SW480 (cell line): ENCODE data around the gene FNDC3B.

ENCODE experiments used
- DNase-seq: peaks from one replicate; pipeline ENCODE4 v3.0.0-alpha.2; 2016; ENCODE audit warnings: low spot score

The FNDC3B gene

DNA sequence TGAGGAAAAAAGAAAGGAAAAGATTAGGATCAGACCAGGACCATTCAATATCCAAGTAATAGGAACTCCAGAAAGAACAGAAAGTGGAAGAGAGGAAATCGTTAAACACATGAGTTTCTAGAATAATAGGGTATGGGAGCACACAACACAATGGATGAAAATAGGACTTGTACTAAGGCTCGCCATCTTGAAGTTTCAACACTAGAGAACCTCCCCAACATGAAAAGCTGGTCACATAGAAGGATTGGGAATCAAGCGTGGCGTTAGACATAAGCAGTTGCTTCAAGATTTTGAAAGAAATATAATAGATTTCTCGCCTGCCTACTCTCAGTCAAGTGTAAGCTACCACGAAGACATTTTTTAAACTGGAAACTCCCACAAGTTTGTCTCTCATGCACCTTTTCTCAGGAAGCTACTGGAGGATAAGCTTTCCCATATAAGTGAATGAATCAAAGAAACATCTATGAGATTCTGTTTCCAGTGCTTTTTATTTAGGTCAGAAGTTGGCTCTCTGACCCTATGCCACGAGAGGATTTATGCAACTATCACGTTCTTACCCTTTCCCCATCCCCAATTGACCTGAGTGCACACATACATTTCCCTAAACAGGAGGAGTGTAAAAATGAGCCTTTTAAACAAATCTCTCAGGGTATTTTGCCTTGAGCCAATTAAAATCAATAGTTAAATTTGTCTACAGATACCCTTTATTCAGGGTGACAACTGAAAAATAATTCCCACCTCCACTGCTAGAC lies 363.7 kb downstream of the FNDC3B start:
- no peak for DNase-seq

DNA sequence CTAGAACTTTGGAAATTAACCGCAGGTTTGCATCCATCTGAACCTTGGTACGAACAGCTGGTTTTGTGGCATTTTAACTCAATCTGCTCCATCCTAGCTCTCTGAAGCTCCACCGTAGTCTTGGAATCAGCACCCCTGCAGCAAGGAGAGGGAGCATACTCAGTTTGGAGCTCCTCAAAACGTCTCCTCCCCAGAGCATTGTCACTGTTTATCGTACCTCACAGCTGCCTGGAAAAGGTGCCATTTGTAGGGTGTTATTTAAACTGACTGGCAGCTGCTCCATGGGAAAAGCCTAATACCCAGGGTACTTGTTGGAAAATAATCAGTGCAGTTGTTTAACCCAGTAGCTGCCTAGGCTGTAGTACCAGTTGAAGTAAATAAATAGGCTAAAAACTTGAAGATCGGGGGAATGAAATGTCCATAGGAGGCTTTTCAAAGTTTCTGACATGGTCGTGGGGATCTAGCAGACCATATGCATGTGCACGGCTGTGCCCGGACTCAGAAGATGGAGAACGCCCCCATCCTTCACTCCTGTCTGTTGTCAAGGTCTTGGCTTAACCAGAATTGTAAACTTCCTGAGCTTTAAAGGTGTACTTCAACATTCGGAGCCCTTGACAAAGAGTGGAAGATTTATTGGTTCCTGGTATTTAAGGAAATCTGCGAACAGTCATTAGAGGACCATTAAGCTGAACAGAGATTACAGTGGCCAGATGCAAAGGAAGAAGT lies 365.0 kb downstream of the FNDC3B start:
- no peak for DNase-seq

DNA sequence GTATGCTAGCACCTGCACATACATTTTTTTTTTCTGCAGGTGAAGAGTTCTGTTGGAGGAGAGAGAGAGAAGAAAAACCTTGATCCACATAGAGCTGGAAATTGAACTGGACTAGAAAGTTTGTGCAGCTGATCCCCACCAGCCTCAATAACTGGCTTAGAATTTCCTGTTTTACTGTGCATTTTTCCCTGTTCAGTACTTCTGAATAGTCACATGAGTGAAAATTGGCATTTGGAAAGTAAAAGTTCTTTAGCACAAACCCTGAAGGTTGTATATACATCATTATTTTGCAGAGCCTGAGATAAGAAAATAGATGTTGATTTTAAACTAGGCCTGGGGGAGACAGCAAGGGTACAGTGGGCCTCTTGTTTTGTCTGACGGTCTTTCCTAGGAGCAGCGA lies 366.5 kb downstream of the FNDC3B start:
- no peak for DNase-seq

DNA sequence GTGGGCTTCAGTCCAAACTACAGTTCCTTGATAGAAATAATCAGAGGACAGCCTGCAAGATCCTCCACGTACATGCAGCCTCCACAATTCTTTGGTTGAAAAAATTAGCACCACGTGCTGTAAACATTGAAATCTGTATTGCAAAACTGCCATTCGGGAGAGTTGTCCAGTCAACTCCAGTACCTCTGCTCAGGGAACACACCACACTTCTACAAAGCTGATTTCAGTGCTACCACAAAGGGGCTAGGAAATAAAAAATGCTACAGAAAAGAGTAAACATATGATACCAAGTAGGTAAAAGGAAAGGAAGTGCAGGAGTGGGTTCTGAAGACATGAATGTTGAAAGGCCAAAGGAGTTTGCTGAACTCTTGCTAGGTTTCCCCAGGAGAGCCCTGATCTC lies 368.5 kb downstream of the FNDC3B start:
- no peak for DNase-seq

DNA sequence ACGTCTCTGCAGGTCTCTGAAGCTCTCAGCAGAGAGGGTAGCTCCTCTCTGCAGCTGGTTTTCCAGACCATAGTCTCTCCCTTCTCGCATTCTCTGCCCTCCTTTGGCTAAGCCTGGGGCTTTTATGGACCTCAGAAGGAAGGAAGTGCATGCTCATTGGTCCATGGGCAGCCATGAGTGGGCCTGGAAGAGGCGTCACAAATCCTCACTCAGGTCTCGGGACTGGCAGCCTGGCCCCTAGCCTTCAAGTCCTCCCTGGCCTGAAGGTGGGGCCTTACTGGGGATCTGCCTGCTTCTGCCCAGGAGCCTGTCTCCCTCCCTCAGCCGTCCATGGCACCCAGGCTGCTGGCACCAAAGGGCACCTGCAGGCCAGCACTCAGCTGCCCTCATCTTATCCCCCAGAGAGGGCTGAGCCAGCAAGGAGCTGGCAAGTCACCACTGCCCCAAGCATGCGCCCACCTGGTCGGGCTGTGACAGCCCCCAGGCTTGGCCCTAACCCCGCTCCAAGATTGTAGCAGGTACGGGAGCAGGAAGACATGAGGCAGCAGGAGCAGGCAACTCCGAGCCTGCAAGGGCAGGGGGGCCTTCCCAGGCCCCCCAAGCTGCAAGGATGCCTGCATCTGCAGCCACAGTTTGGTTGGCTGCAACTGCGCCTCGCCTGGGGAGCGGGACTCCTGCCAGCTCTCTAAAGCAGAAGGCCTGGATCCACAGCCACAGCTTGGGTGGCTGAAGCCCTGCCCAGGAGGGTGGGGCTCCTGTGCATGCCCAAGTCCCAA lies 371.5 kb downstream of the FNDC3B start:
- DNase-seq: no peak

DNA sequence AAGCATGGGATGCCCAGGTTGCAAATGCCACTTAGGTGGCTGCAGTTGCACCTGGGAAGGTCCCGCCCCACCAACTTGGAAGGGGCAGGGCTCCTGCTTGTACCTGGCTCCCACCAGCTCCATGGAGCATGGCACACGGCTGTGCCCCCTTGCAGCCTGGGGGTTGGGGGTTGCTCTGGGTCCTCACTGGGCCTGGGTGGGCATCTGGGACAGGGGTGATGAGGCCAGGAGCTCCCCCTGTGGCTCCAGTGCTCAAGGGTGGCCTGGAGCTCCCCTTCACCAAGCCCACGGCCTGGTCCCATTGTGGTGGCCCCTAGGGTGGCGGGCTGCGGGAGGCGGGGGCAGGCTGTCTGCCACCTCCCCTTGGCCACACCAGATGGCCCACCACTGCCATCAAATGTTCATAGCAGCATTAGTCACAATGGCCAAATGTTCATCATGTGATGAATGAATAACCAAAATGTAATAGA lies 372.1 kb downstream of the FNDC3B start:
- DNase-seq: no peak

DNA sequence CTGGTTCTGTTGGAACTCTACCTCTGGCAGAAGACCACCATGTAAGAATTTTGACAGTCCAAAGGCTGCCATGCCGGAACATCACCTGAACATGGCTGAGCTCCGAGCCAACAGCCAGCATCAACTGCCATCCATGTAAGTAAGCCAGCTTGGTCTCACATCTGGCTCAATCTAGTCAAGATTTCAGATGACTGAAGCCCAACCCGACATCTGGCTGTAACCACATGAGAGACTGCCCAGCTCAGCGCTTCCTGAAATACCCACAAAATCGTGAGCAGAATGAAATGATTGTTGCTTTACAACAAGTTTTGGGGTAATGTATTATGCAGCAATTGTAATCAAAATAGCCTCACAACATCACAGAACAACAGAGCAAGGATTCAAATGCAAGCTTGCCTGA lies 375.9 kb downstream of the FNDC3B start:
- peak; percentile 13 for DNase-seq

DNA sequence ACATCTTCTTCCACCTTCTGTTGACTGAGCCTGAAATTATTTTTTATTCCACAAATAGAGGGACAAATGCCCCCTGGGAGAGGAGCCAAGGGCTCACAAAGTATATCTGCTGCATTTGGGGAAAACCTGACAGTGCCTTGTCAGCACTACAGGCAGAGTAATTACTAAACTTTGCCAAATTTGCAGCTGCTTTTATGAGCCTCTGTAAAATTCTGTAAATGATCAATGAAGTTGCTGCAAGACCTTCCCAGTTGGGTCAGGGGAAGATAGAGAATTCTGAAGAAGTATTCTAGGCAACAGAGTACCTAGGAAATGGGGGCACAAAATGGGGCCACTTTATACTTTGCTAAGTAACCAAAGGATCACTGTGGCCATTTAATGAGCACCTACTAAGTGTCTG lies 398.3 kb downstream of the FNDC3B start:
- DNase-seq: no peak

DNA sequence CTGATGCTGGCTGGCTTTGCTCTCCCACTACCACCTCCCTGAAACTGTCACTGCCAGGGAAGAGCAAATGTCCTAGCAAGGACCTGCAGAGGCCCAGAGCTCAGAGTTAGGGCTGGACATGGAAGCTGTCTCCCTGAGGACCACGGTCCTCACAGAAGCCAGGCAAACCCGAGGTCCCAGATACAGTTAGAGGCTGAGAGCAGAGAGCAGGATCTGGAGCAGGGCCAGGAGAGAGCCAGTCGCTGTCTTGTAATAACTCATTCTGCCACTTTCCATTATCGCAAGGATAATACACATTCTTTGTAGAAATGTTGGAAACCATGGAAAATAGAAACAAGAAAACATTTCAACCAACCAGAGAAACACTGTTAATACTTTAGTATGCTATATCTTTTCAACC lies 398.8 kb downstream of the FNDC3B start:
- no peak for DNase-seq

DNA sequence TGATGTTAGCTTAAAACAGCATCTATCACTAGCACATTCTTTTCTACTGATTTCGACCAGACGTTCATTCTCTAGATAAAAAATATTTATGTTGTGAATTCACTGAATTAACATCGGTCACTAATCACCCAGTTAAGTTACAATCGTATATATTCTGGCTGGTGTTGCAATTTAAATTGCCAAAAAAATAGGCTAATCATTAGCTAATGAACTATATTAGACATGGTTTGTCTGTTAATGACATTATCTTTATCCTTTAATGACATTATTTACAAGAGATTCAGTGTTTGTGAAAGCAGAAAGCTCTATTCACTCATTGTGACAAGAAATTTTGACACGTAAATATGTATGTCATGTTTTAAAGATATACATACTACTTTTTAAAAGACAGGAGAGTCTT lies 402.2 kb downstream of the FNDC3B start:
- DNase-seq: no peak

DNA sequence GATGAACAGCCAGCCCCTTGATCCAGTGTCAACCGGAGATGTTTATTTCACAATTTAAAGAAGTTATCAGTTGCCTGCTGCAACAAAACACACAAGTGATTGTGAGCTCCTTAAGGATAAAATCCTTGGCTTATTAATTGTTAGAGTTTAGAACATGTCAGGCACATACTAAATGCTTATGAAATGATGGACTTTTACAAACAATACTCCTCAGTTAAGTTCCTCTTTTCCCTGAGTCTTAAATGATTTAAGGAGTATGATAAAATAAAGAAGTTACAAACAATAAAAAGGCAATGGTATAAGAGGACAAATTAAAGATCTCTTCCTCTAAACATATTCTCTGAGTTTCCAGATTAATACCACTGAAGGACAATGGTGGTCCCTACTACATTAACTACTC lies 403.2 kb downstream of the FNDC3B start:
- no peak for DNase-seq

DNA sequence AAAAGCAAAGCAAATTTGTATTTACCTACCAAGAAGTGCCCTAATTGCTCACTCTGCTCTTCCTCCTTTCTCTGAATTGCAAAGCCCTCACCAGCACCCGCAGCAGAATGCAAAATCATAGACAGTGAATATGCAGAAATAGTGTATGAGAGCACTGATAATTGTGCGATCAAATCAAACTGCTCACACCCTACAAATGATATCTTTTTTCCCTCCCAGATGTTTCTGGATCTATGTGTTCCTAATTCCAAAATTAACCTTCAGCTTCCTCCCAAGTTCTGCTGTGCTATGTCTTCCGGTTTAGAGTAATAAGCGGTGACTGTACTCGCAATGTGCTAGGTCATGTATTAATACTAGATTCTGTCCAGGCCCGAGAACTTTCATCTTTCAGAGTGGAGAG lies 405.4 kb downstream of the FNDC3B start:
- no peak for DNase-seq

DNA sequence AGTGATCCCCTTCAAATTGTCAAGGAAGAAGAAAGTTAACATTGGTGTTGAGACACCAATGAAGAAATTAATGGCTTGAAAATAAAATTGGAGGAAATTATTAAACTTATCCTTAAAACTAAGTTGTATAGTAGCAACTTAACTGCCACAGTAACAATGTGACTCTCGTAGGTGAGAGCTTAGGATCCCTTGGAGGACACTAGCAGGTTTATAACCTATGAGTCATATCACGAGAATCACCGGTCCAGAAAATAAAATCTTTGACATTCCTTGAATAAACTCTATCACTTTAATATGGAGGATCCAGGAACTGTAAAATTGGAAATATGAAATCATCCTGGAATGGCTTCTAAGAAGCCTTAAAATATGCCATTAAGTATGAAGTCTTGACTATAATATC lies 406.8 kb downstream of the FNDC3B start:
- no peak for DNase-seq

DNA sequence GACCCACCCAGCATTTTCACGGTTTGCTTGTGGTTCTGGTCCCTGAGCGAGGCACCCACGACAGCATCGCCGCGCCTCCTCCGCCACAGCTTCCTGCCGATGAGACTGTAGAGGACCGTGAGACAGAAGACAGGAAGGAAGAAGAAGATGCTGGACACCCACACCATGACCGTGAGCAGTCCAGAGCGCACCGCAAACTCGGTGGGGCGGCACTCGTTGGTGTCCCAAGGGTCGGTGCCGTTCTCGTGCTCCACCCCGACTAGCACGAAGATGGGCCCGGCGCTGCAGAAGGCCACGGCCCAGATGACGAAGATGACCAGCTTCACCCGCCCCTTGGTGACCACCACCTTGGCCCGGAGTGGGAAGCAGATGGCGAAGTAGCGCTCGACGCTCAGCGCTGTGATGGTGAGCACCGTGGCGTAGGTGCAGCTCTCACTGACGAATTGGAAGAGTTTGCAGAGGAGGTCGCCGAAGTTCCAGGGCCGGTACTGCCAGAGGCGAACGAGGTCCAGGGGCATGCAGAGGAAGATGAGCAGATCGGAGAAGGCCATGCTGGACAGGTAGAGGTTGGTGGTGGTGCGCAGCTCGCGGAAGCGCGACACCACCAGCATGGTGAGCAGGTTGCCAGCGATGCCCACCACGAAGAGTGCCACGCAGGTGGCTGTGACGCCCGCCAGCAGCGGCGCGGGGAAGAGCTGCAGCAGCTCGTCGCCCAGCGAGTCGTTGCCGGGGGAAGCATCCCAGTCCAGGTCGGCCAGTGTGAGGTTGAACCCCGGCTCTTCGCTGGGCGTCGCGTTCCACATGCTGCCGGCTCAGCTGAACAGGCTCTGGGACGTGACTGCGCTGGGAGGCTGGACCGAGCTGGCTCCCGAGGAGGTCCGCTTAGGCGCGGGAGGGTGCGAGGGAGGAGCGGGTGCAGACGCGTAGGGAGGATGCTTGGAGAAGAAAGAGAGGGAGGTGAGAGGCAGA lies 408.5 kb downstream of the FNDC3B start, which contains the start of gene GHSR:
TSS of gene GHSR (minus strand) at position 846 of the 969 bp plus-strand sequence. CDS start at position 803, 43 bp downstream.
- no peak for DNase-seq

DNA sequence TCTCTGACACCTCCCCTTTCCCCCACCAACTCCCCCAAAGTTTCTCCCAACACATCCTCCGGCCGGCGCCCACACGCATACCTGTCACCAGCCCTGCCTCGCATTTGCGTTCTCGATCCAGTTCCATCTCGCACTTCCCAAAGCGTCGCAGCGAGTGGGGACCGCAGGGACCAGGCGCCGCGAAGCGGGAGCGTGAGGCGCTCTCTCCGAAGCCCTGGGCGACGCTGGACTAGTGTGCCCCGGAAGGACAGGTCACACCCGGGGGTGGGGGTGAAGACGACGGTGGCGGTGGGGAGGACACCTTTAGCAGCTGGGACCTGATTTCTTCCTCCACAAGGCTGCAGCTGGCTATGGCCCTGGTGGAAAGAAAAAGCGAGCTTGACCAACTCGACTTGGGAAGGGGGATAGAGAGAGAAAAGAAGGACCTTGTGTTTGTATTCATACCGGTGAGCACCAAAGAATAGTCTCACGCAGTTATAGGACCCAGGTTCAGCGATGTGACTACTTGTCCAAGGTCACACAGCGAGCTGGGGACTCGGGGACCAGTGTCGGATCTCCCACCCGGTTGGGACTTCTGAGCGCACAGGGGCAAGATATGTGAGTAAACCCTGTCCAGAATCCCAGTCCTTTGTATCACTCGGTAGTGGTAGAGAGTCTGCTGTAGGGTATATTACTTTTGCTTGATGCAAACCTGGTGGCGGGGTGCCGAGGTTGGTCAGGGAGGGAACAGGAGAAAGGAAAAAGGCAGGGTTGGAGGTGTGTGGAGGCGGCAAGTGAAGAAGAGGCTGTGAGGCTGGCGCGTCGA lies 409.5 kb downstream of the FNDC3B start:
- DNase-seq: no peak

DNA sequence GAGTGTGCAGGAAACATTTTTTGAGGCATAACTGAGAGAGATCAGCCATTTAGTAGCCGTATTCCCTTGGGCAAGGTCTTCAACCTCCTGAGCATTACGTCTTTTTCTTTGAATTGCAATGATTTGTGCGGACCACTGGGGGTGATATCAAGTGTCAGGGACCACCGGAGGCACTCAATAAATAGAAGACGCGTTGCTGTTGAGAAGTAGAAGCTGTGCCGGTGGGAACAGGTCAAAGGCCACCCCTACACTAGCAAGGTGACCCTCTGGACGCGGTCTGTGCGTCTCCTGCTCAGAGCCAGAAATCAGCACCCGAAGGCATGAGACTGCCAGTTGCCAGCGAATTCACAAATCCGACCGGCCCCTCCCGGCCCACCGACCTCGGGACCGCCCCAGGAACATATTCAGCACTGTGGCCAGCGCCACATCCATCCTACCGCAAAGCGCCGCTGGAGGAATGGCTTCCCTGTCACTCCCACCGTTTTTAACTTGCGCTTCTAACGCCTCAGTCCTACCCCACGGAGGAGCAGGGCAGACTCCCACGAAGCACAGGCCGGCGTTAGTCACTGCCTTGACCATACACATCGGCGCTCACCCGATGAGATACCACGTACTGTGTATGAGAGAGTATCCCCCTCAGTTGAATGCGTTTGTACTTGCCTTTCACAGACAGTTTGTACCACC lies 410.2 kb downstream of the FNDC3B start:
- no peak for DNase-seq
